Naive B cell (primary cell): Measurements from ENCODE around the gene DHCR7. TPM values are rescaled to one million over a fixed set of nuclear protein-coding genes. Genes with fewer than 3 reads are reported as not detected.
A peak's percentile ranks its signal among the peaks of the same experiment; 100 is the strongest.

Experiments used
- ATAC-seq, 2 donors: fragments of 150-1000 bp; cut with Tn5 transposase; 2 replicates each; pipeline ENCODE4 v1.10.0; 2021; ENCODE audit warnings: low read depth in 2 of 2, mild to moderate bottlenecking in 2 of 2, moderate library complexity in 2 of 2
- DNase-seq: peaks from one replicate; pipeline ENCODE4 v3.0.0; 2022
- H3K27ac Mint-ChIP-seq, 6 donors: one replicate each; pipeline ENCODE4 v1.8.0; 2020 to 2022; ENCODE audit warnings: mild to moderate bottlenecking in 6 of 6, mixed read lengths in 6 of 6, moderate library complexity in 5 of 6, inconsistent platforms in 2 of 6
- H3K27me3 Mint-ChIP-seq, 3 donors: one replicate each; pipeline ENCODE4 v1.8.0; 2021 to 2022; ENCODE audit warnings: mixed read lengths in 3 of 3, mild to moderate bottlenecking in 1 of 3
- H3K36me3 Mint-ChIP-seq, 2 donors: one replicate each; pipeline ENCODE4 v1.8.0; 2020 to 2022; ENCODE audit warnings: mixed read lengths in 2 of 2, inconsistent platforms in 1 of 2, mild to moderate bottlenecking in 1 of 2
- H3K4me1 Mint-ChIP-seq, 3 donors: one replicate each; pipeline ENCODE4 v1.8.0; 2020 to 2022; ENCODE audit warnings: mixed read lengths in 3 of 3, inconsistent platforms in 1 of 3, mild to moderate bottlenecking in 1 of 3, moderate library complexity in 1 of 3
- H3K4me3 Mint-ChIP-seq, 8 donors: one replicate each; pipeline ENCODE4 v1.8.0; 2020 to 2022; ENCODE audit warnings: mild to moderate bottlenecking in 8 of 8, mixed read lengths in 8 of 8, moderate library complexity in 8 of 8, inconsistent platforms in 2 of 8
- H3K9me3 Mint-ChIP-seq, 7 donors: one replicate each; pipeline ENCODE4 v1.8.0; 2020 to 2022; ENCODE audit warnings: mixed read lengths in 7 of 7, mild to moderate bottlenecking in 5 of 7, inconsistent platforms in 2 of 7, moderate library complexity in 1 of 7
- polyA plus RNA-seq, 6 donors: library from polyadenylated mRNA; unstranded; fragments of 300-500 nt; fragmentation: Illumina TruSeq; gene quantifications; one replicate each; pipeline ENCODE4 v1.2.3, GENCODE V29; 2021; ENCODE audit warnings: low read depth in 6 of 6

Gene DHCR7
- polyA plus RNA-seq, 6 donors from 2014 or later: 10.2 to 19.0 (median 15.3) TPM

- Mint-ChIP-seq H3K9me3 (no peaks in the 10 kb centered on the region), H3K4me1 (peaks cover 0 to 20% (median 12%) of the 10 kb centered on the region in 3 donors), H3K36me3 (peaks cover 33 to 65% of the 10 kb centered on the region in 2 donors), H3K27me3 (no peaks in the 10 kb centered on the region), H3K4me3 (no peak overlapping the region), H3K27ac (no peak overlapping the region)
- DNase-seq (no peak), ATAC-seq (no peak)
Measured at GRCh38 chr11:71485063-71485399, 36.8 kb upstream of the DHCR7 start.

- no peak for ATAC-seq
- no peak for DNase-seq
- Mint-ChIP-seq H3K36me3 (peaks cover 37 to 59% of the 10 kb centered on the region in 2 donors), H3K27me3 (no peaks in the 10 kb centered on the region), H3K4me3 (peak overlapping the region in 1 of 8 donors; percentile 24), H3K4me1 (peaks cover 0 to 20% (median 12%) of the 10 kb centered on the region in 3 donors), H3K9me3 (no peaks in the 10 kb centered on the region), H3K27ac (peak overlapping the region in 2 of 6 donors; percentile 19 to 80)
Measured at GRCh38 chr11:71484248-71485062, 36.3 kb upstream of the DHCR7 start.

GRCh38 chr11:71483692-71484091 lies 35.5 kb upstream of the DHCR7 start:
- no peaks in the 10 kb centered on the region for H3K9me3 Mint-ChIP-seq
- peaks cover 0 to 18% (median 12%) of the 10 kb centered on the region in 3 donors for H3K4me1 Mint-ChIP-seq
- ATAC-seq (no peak), DNase-seq (no peak)
- H3K36me3 Mint-ChIP-seq: peaks cover 41 to 52% of the 10 kb centered on the region in 2 donors
- H3K4me3 Mint-ChIP-seq: no peak overlapping the region
- no peaks in the 10 kb centered on the region for H3K27me3 Mint-ChIP-seq
- H3K27ac Mint-ChIP-seq: no peak overlapping the region

GRCh38 chr11:71482746-71483364 lies 34.7 kb upstream of the DHCR7 start:
- peaks cover 0 to 17% (median 9%) of the 10 kb centered on the region in 3 donors for H3K4me1 Mint-ChIP-seq
- H3K27ac Mint-ChIP-seq: peak overlapping the region in 1 of 6 donors; percentile 28
- H3K9me3 Mint-ChIP-seq: no peaks in the 10 kb centered on the region
- DNase-seq (no peak), ATAC-seq (no peak)
- H3K36me3 Mint-ChIP-seq: peaks cover 46 to 49% of the 10 kb centered on the region in 2 donors
- H3K4me3 Mint-ChIP-seq: no peak overlapping the region
- H3K27me3 Mint-ChIP-seq: no peaks in the 10 kb centered on the region

GRCh38 chr11:71482216-71482615 lies 34.0 kb upstream of the DHCR7 start:
- Mint-ChIP-seq H3K4me1 (peaks cover 0 to 17% (median 7%) of the 10 kb centered on the region in 3 donors), H3K27me3 (no peaks in the 10 kb centered on the region), H3K36me3 (peaks cover 47 to 52% of the 10 kb centered on the region in 2 donors), H3K27ac (no peak overlapping the region), H3K9me3 (no peaks in the 10 kb centered on the region), H3K4me3 (no peak overlapping the region)
- DNase-seq (no peak), ATAC-seq (no peak)

- DNase-seq (no peak), ATAC-seq (no peak)
- Mint-ChIP-seq H3K9me3 (no peaks in the 10 kb centered on the region), H3K4me1 (peaks cover 0 to 15% (median 5%) of the 10 kb centered on the region in 3 donors), H3K27ac (no peak overlapping the region), H3K4me3 (no peak overlapping the region), H3K36me3 (peaks cover 40 to 48% of the 10 kb centered on the region in 2 donors), H3K27me3 (no peaks in the 10 kb centered on the region)
Measured at GRCh38 chr11:71481101-71481960, 33.1 kb upstream of the DHCR7 start.

- H3K9me3 Mint-ChIP-seq: no peaks in the 10 kb centered on the region
- no peak overlapping the region for H3K4me3 Mint-ChIP-seq
- no peaks in the 10 kb centered on the region for H3K27me3 Mint-ChIP-seq
- DNase-seq (no peak), ATAC-seq (no peak)
- no peaks in the 10 kb centered on the region for H3K4me1 Mint-ChIP-seq
- peaks cover 20 to 34% of the 10 kb centered on the region in 2 donors for H3K36me3 Mint-ChIP-seq
- H3K27ac Mint-ChIP-seq: no peak overlapping the region
Measured at GRCh38 chr11:71478528-71478840, 30.3 kb upstream of the DHCR7 start.

- DNase-seq: no peak
- Mint-ChIP-seq H3K9me3 (no peaks in the 10 kb centered on the region), H3K4me3 (no peak overlapping the region), H3K36me3 (peaks cover 15 to 29% of the 10 kb centered on the region in 2 donors), H3K4me1 (no peaks in the 10 kb centered on the region), H3K27me3 (no peaks in the 10 kb centered on the region), H3K27ac (no peak overlapping the region)
- no peak for ATAC-seq
Measured at GRCh38 chr11:71477641-71478527, 29.7 kb upstream of the DHCR7 start.

- Mint-ChIP-seq H3K36me3 (peaks cover 19 to 29% of the 10 kb centered on the region in 2 donors), H3K27me3 (no peaks in the 10 kb centered on the region), H3K9me3 (no peaks in the 10 kb centered on the region), H3K4me3 (no peak overlapping the region), H3K4me1 (no peaks in the 10 kb centered on the region), H3K27ac (peak overlapping the region in 1 of 6 donors; percentile 79)
- ATAC-seq (no peak), DNase-seq (no peak)
Measured at GRCh38 chr11:71476926-71477640, 28.9 kb upstream of the DHCR7 start.

GRCh38 chr11:71476031-71476430 lies 27.8 kb upstream of the DHCR7 start:
- Mint-ChIP-seq H3K36me3 (peaks cover 20 to 34% of the 10 kb centered on the region in 2 donors), H3K27ac (no peak overlapping the region), H3K4me3 (no peak overlapping the region), H3K9me3 (no peaks in the 10 kb centered on the region), H3K27me3 (no peaks in the 10 kb centered on the region), H3K4me1 (no peaks in the 10 kb centered on the region)
- no peak for DNase-seq
- ATAC-seq: no peak

- Mint-ChIP-seq H3K4me3 (no peak overlapping the region), H3K4me1 (no peaks in the 10 kb centered on the region), H3K36me3 (peaks cover 20 to 36% of the 10 kb centered on the region in 2 donors), H3K27ac (no peak overlapping the region), H3K9me3 (no peaks in the 10 kb centered on the region), H3K27me3 (no peaks in the 10 kb centered on the region)
- no peak for ATAC-seq
- DNase-seq: no peak
Measured at GRCh38 chr11:71474771-71475483, 26.7 kb upstream of the DHCR7 start.
